Superior temporal gyrus (tissue), 1 donor: Measurements from ENCODE around the gene RPP25.
"Not testable (repeated sequence)": the region's sequence is repeated elsewhere in the genome, so short reads cannot be mapped to it uniquely, and the experiment has no call there.

ENCODE experiments used
- DNase-seq: peaks from one replicate; pipeline ENCODE4 v3.0.0-alpha.2; 2016; ENCODE audit errors: extremely low spot score

Gene RPP25

GRCh38 chr15:74962671-74963070, 6.1 kb upstream of the RPP25 start:
- no peak for DNase-seq

GRCh38 chr15:74962219-74962618, 5.6 kb upstream of the RPP25 start:
- DNase-seq, result no peak

- no peak for DNase-seq
These were observed 5.0 kb upstream of the RPP25 start for GRCh38 chr15:74961616-74962015.

- DNase-seq, result no peak
These were observed 4.5 kb upstream of the RPP25 start for GRCh38 chr15:74960995-74961588.

- no peak for DNase-seq
These were observed 3.7 kb upstream of the RPP25 start for GRCh38 chr15:74960286-74960685.

GRCh38 chr15:74959586-74959939, 3.0 kb upstream of the RPP25 start:
- no peak for DNase-seq

- DNase-seq, result no peak
These were observed 2.5 kb upstream of the RPP25 start for GRCh38 chr15:74958908-74959585.

- no peak for DNase-seq
These were observed 1.8 kb upstream of the RPP25 start for GRCh38 chr15:74958320-74958907.

- no peak for DNase-seq
These were observed 984 bp upstream of the RPP25 start for GRCh38 chr15:74957476-74958035.

- peak; percentile 43 for DNase-seq
These were observed 550 bp downstream of the RPP25 start for GRCh38 chr15:74955796-74956647.

- no peak for DNase-seq
These were observed 1.6 kb downstream of the RPP25 start for GRCh38 chr15:74955017-74955416.

GRCh38 chr15:74954515-74954914, 2.1 kb downstream of the RPP25 start:
- DNase-seq, result no peak

GRCh38 chr15:74951006-74951405, 5.6 kb downstream of the RPP25 start:
- DNase-seq, result no peak

- DNase-seq, result peak; percentile 96
These were observed 6.3 kb downstream of the RPP25 start for GRCh38 chr15:74950078-74950908.

GRCh38 chr15:74937590-74938371, 18.8 kb downstream of the RPP25 start, which contains the start of gene COX5A:
Gene COX5A, minus strand, starts transcription at chr15:74938073. Its CDS starts 59 bp downstream, at chr15:74938014.
- peak; percentile 97 for DNase-seq

GRCh38 chr15:74937272-74937589, 19.3 kb downstream of the RPP25 start:
- DNase-seq, result peak; percentile 49

GRCh38 chr15:74935193-74935592, 21.4 kb downstream of the RPP25 start:
- not testable (repeated sequence) for DNase-seq

GRCh38 chr15:74933573-74933972, 23.0 kb downstream of the RPP25 start:
- no peak for DNase-seq

GRCh38 chr15:74928771-74929198, 27.8 kb downstream of the RPP25 start:
- no peak for DNase-seq

- DNase-seq, result no peak
These were observed 32.0 kb downstream of the RPP25 start for GRCh38 chr15:74924525-74924924.
